HG03095 (cell line): Measurements from ENCODE around the gene SF3B6.
"Not testable (repeated sequence)": the region's sequence is repeated elsewhere in the genome, so short reads cannot be mapped to it uniquely, and the experiment has no call there.

Source experiments
- ATAC-seq: cut with Tn5 transposase; IDR thresholded peaks from one replicate; pipeline ENCODE4 v1.9.1; 2021; ENCODE audit warnings: moderate library complexity; ENCODE audit not compliant: unreplicated experiment

SF3B6 gene

GRCh38 chr2:24075915-24076848 lies at the start of gene SF3B6:
SF3B6 (minus strand) TSS chr2:24076326; CDS start chr2:24076229, 97 bp downstream.
- peak; percentile 94 for ATAC-seq

DNA sequence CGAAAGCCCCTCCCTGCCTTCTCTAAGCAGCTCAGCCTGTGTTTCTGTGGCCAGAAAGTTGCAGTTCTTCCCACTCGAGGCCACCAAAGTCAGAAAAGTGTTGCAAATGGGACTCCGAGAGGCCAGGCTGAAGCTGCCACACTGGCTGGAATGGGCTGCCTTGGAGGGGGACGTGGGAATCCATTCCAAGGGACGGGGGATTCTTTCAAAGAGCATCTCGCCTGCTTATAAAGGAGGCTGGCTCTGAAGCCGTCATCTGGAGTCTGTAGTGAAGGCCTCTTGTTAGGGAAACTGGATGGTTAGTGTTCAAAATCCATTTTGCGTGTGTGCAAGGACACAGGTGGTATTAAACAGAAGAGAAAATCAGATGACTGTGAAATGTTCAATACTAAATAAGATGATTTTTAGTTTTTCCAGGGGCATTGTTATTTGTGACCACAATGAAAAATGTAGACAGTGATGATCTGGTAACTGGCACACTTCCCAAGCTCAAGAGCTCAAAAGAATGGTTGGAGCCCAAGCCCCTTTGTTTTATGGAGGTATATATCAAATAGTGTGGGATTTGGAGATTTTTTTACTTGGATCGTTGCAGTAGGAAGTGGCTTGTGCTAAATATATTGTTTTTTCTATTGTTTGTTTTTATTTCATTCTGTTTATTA lies 47.9 kb upstream of the SF3B6 start:
- peak; percentile 9 for ATAC-seq

GRCh38 chr2:24123195-24123921 lies 47.2 kb upstream of the SF3B6 start, which contains the start of the genes FAM228B and PFN4:
FAM228B (plus strand) TSS chr2:24123469; CDS start chr2:24124362, 893 bp downstream.
PFN4 (minus strand) TSS chr2:24123334; CDS start chr2:24122535, 799 bp downstream.
- peak; percentile 89 for ATAC-seq

- ATAC-seq: no peak
These were observed 46.5 kb upstream of the SF3B6 start for GRCh38 chr2:24122366-24123194.

- ATAC-seq: no peak
These were observed 45.3 kb upstream of the SF3B6 start for GRCh38 chr2:24121469-24121868.

- ATAC-seq: no peak
These were observed 44.9 kb upstream of the SF3B6 start for GRCh38 chr2:24121066-24121465.

DNA sequence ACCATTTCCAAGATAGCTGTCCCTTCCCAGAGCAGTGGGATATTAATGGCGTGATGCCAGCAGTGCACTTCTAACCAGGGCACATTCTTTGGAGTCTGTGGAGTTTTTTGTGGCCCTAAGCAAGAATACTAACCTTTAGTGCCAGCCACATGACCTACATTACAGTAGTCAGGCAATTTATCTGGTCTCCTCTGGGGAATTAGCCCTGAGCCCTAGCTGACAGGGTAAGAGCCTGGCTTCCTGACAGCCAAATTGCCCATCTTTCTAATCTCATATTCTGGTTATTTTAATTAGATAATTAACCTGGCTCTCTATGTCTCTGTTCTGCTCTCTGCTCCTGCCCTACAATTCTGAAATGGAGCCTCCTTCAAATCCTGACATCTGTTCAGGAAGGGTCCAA lies 41.8 kb upstream of the SF3B6 start:
- ATAC-seq: no peak

- ATAC-seq: no peak
These were observed 38.9 kb upstream of the SF3B6 start for GRCh38 chr2:24115057-24115456.

DNA sequence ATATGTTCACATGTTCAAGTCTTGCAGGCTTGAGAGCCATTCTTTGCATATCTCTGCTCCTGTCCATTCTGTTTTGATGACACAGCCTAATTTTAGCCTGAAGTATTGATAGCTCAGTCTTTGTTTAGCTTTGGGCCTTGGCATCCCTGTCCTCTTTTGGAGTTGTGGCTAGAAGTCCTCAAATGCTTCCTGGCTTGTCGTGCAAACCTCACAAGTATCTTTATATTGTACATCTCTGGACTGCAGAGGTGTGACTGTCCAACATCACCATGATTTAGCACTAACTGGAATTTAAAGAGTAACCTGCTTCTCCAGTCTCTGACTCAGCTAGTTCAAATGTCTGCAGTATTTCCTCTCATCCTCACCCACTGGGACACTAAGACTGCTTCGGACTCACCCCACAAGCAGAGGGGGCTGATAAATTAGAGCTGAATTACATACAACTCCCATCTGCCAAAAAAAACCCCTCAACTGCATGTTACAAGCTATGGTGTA lies 35.3 kb upstream of the SF3B6 start:
- ATAC-seq: no peak

DNA sequence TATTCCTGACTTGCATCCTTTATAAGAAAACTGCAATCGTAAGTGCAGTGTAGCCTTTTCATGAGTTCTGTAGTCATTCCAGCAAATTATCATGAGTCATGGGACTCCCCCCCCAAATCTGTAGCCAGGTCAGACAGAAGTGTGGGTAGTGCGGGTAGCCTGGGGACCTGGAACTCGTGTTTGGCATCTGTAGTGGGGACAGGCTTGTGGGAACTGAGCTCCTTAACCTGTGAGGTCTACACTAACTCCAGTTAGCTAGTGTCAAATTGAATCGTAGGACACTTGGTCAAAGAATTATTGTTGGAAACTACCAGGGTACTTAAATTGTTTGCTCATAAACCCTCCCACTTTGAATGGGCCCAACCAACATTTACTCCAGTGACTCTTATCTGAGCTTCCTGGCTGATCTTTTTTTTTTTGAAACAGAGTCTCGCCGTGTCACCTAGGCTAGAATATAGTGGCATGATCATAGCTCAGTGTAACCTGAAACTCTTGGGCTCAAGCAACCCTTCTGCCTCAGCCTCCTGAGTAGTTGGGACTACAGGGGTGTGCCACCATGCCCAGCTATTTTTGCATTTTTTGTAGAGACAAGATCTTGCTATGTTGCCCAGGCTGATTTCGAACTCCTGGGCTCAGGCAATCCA lies 34.7 kb upstream of the SF3B6 start:
- ATAC-seq: no peak

- ATAC-seq: not testable (repeated sequence)
These were observed 33.3 kb upstream of the SF3B6 start for GRCh38 chr2:24109431-24109830.

- no peak for ATAC-seq
These were observed 31.2 kb upstream of the SF3B6 start for GRCh38 chr2:24107336-24107735.

DNA sequence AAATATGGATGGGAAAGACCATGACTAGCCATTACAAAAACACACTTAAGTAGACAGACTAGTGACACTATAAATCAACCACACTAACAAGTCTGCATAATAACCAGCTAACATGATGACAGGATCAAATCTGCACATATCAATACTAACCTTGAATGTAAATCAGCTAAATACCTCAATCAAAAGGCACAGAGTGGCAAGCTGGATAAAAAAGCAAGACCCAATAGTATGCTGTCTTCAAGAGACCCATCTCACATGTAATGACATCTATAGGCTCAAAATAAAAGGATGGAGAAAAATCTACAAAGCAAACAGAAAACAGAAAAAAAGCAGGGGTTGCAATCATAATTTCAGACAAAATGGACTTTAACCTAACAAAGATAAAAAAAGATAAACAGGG lies 30.7 kb upstream of the SF3B6 start:
- ATAC-seq: no peak

DNA sequence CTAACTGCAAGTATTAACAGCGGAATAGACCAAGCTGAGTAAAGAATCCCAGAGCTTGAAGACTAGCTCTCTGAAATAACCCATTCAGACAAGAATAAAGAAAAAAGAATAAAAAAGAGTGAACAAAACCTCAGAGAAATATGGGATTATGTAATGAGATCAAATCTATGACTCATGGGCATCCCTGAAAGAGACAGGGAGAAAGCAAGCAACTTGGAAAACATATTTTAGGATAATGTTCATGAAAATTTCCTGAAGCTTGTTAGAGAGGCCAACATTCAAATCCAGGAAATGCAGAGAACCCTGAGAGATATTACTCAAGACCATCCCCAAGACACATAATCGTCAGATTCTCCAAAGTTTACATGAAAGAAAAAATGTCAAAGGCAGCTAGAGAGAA lies 29.7 kb upstream of the SF3B6 start:
- ATAC-seq: no peak

GRCh38 chr2:24104906-24105305 lies 28.8 kb upstream of the SF3B6 start:
- ATAC-seq: no peak

GRCh38 chr2:24104110-24104650 lies 28.1 kb upstream of the SF3B6 start:
- ATAC-seq: no peak

DNA sequence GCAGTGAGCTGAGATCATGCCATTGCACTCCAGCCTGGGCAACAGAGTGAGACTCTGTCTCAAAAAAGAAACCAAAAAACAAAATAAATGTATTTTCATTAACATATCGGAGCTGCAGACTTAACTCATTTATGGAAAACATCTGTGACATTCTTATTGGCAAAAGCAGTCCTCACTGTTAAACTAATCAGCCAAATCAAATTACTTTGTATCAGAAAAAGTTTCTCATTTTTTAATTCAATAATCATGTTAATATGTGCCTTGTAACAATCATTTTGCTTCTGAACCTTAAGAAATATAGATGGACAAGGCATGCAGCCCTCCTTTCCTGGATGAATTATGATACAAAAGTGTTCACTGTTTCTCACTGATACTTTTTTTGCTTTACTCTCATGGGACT lies 26.6 kb upstream of the SF3B6 start:
- no peak for ATAC-seq

- no peak for ATAC-seq
These were observed 25.9 kb upstream of the SF3B6 start for GRCh38 chr2:24101992-24102391.

- not testable (repeated sequence) for ATAC-seq
These were observed 24.6 kb upstream of the SF3B6 start for GRCh38 chr2:24100732-24101131.
